Measurements from ENCODE around the gene DNTTIP2. TPM values are rescaled to one million over a fixed set of nuclear protein-coding genes. Genes with fewer than 3 reads are reported as not detected.

The DNTTIP2 gene
- total and polyA plus RNA-seq, 2 donors from 2014 or later: 47.3 to 48.4 TPM

DNA sequence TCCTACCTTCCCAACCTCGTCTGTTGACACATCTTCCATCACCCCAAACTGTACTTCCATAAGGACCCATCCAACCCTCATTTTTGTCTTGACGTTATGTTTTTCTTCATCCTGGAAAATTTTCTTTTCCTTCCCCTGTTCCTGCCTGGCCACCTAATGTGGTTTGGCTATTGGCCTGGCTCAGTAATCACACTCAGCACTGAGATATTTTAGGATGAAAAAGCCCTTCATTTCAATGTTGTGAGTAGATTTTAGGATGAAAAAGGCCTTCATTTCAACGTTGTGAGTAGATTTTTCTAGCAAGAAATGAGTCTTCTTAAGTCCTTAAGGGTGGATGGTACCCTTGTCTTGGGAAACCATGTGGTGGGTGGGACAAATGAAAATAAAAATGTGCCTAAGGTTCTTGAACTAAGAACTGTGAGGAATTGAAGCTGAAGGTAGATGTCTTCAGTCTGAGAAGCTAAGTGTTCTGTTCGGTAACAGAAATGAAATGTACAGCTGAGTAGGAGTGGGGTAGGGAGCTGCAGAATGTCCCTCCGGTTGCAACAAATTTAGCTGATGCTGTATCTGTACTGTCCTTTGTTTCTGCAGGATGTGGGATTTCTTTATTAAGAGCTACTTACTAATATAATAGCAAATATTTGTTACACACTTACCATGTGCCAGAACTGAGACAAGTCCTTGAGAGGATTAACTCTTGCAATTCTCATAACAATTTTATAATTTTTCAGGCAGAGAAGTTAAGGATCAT, 36.1 kb downstream of the DNTTIP2 start:
- Histone ChIP-seq H3K4me3 (ENCODE audit: low read length in 3 of 3) (no peak overlapping the region), H3K9me3 (ENCODE audit: control insufficient read depth in 2 of 3, insufficient read depth in 1 of 3, low read length in 3 of 3) (no peaks in the 10 kb centered on the region), H3K27me3 (ENCODE audit: control insufficient read depth, insufficient read depth, low read length) (no peaks in the 10 kb centered on the region), H3K27ac (ENCODE audit: low read depth in 2 of 2, low read length in 2 of 2) (no peak overlapping the region), H3K4me1 (ENCODE audit: control insufficient read depth in 2 of 3, insufficient read depth in 2 of 3, low read depth in 1 of 3, low read length in 3 of 3) (peaks cover 0 to 7% (median 2%) of the 10 kb centered on the region in 3 donors), H3K36me3 (ENCODE audit: control insufficient read depth in 2 of 3, insufficient read depth in 3 of 3, low read length in 3 of 3) (no peaks in the 10 kb centered on the region), H3K9ac (ENCODE audit: low read length in 3 of 3) (no peak overlapping the region)
- TF ChIP-seq, protein P1, sequence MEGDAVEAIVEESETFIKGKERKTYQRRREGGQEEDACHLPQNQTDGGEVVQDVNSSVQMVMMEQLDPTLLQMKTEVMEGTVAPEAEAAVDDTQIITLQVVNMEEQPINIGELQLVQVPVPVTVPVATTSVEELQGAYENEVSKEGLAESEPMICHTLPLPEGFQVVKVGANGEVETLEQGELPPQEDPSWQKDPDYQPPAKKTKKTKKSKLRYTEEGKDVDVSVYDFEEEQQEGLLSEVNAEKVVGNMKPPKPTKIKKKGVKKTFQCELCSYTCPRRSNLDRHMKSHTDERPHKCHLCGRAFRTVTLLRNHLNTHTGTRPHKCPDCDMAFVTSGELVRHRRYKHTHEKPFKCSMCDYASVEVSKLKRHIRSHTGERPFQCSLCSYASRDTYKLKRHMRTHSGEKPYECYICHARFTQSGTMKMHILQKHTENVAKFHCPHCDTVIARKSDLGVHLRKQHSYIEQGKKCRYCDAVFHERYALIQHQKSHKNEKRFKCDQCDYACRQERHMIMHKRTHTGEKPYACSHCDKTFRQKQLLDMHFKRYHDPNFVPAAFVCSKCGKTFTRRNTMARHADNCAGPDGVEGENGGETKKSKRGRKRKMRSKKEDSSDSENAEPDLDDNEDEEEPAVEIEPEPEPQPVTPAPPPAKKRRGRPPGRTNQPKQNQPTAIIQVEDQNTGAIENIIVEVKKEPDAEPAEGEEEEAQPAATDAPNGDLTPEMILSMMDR (IDR thresholded peaks at IDR 0.05; ENCODE audit: borderline replicate concordance, extremely low read depth, insufficient read depth): no peak
- FAIRE-seq (no peak), DNase-seq (no peak)
- intact Hi-C loops (cut with DNase I): no loop called here

DNA sequence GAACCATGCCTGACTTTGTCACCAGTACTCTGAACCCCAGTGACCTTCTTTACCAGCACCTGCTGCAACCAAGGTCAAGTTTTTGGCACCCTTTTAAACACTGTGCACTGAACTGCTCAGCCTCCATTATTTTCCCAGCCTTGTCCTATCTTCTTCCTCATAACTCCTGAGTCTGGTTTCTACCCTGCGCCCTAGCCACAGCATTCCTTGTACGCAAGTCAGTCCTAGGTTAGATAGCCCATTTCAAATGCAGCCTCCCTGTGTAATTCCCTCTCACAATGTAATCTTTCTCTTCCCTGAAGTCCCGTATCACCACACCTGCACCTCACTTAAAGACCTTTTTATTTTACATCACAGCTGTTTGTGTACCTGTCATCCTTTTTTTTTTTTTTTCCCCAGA, 37.2 kb downstream of the DNTTIP2 start:
- Histone ChIP-seq H3K27me3 (ENCODE audit: control insufficient read depth, insufficient read depth, low read length) (no peaks in the 10 kb centered on the region), H3K4me3 (ENCODE audit: low read length in 3 of 3) (no peak overlapping the region), H3K9me3 (ENCODE audit: control insufficient read depth in 2 of 3, insufficient read depth in 1 of 3, low read length in 3 of 3) (no peaks in the 10 kb centered on the region), H3K27ac (ENCODE audit: low read depth in 2 of 2, low read length in 2 of 2) (no peak overlapping the region), H3K9ac (ENCODE audit: low read length in 3 of 3) (no peak overlapping the region), H3K36me3 (ENCODE audit: control insufficient read depth in 2 of 3, insufficient read depth in 3 of 3, low read length in 3 of 3) (no peaks in the 10 kb centered on the region), H3K4me1 (ENCODE audit: control insufficient read depth in 2 of 3, insufficient read depth in 2 of 3, low read depth in 1 of 3, low read length in 3 of 3) (peaks cover 0 to 7% (median 2%) of the 10 kb centered on the region in 3 donors)
- intact Hi-C loops (cut with DNase I): no loop called here
- DNase-seq (no peak), FAIRE-seq (no peak)
- TF ChIP-seq, protein P1 (IDR thresholded peaks at IDR 0.05; ENCODE audit: borderline replicate concordance, extremely low read depth, insufficient read depth): no peak

DNA sequence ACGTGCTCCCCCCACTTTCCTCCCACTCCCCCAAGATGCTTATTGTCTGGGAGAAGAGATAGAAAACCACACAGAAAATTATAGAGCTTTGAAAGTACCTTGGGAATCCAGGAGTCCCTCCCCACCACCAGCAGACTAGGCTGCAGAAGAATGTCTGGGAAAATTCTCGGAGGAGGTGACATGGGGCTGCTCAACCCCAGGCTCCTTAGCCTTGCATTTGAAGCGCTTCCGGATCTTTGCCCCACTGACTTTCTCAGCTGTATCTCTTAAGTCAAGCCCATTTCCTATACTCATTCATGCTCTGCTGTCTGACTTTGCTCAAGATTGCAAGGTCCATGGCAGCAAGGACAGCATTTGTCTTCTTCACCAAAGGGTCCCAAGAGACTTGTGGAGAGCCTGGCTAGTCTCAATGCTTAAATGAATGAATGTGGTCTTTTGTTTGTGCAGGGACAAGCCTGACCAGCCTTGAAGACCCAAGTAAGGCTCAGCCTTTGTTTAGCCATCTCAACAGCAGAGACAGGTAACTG, 38.0 kb downstream of the DNTTIP2 start:
- H3K4me1 ChIP-seq (ENCODE audit: control insufficient read depth in 2 of 3, insufficient read depth in 2 of 3, low read depth in 1 of 3, low read length in 3 of 3): peaks cover 0 to 7% (median 2%) of the 10 kb centered on the region in 3 donors
- H3K9me3 ChIP-seq (ENCODE audit: control insufficient read depth in 2 of 3, insufficient read depth in 1 of 3, low read length in 3 of 3): no peaks in the 10 kb centered on the region
- no peaks in the 10 kb centered on the region for H3K36me3 ChIP-seq (ENCODE audit: control insufficient read depth in 2 of 3, insufficient read depth in 3 of 3, low read length in 3 of 3)
- no peak overlapping the region for H3K9ac ChIP-seq (ENCODE audit: low read length in 3 of 3)
- intact Hi-C loops (cut with DNase I): no loop called here
- no peak overlapping the region for H3K27ac ChIP-seq (ENCODE audit: low read depth in 2 of 2, low read length in 2 of 2)
- no peak overlapping the region for H3K4me3 ChIP-seq (ENCODE audit: low read length in 3 of 3)
- DNase-seq (no peak), FAIRE-seq (no peak)
- TF ChIP-seq, protein P1 (IDR thresholded peaks at IDR 0.05; ENCODE audit: borderline replicate concordance, extremely low read depth, insufficient read depth): no peak
- no peaks in the 10 kb centered on the region for H3K27me3 ChIP-seq (ENCODE audit: control insufficient read depth, insufficient read depth, low read length)

Measured in kidney (tissue), 14 donors.